H1 (cell line): ENCODE data around the gene DPYD. TPM values are rescaled to one million over a fixed set of nuclear protein-coding genes. Genes with fewer than 3 reads are reported as not detected.

ENCODE experiments used
- CHD7 ChIP-seq: fragments of 300-600 bp; sonication (generic); IDR thresholded peaks from 2 replicates; pipeline ENCODE4 v1.7.1; 2012; ENCODE audit warnings: low read length, moderate library complexity, mild to moderate bottlenecking, inconsistent platforms; ENCODE audit not compliant: insufficient replicate concordance
- RXRA ChIP-seq: IDR thresholded peaks from 2 replicates; pipeline ENCODE4 v1.6.1; 2011; ENCODE audit warnings: low read depth, mild to moderate bottlenecking, low read length, moderate library complexity; ENCODE audit not compliant: insufficient read depth
- polyA plus RNA-seq, 7 experiments: library from polyadenylated mRNA; depleted of rRNA in 3 of 7; stranded (reverse) in 5 of 7; unstranded in 2 of 7; fragments of >200 nt in 5 of 7; fragments of 200-250 nt in 2 of 7; gene quantifications; 1 replicate in 5 of 7; 2 replicates in 1 of 7; 4 replicates in 1 of 7; pipeline versions ENCODE4 v1.2.1 to v1.2.3, GENCODE V29; 2011 to 2013; ENCODE audit warnings: missing spikeins in 2 of 7, mixed read lengths in 2 of 7
- total RNA-seq: library from RNA; stranded (reverse); fragmentation: NEBNext Ultra II Directional; extraction: Animal tissue kit (Norgen Biotek cat#: 25700); gene quantifications from 2 replicates; pipeline ENCODE4 v1.2.1, GENCODE V29; 2021

The DPYD gene
- total and polyA plus RNA-seq, 2 of the 8 experiments (the other 6 are each of a cell fraction or from before 2014, with no cell fraction given) = 0.29 to 0.73 TPM

- TF ChIP-seq CHD7 = no peak
- no peak for TF ChIP-seq RXRA
These were observed 415.5 kb downstream of the DPYD start (continued) for GRCh38 chr1:97505289-97505688.
